ENCODE measurements around the gene MZB1.

DNA sequence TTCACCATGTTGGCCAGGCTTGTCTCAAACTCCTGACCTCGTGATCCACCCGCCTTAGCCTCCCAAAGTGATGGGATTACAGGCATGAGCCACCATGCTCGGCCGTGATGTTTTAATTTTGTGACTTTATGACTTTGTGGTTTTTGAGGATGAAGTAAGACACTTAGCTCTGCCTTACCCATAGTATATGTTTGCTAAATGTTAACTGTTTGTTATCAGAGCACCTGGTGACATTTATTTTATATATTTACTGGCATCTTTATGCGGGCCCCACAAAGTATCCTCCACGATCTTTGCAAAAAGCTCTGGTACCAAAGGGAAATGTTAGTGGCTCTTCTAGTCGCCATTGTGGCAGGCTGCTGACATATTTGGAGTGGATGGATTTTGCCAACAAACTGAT lies 13.3 kb downstream of the MZB1 start:
- TF ChIP-seq SP1 (CRISPR knock-in tag; conservative IDR thresholded peaks at IDR 0.05) (no peak), FOXP1 (CRISPR knock-in tag; IDR thresholded peaks at IDR 0.05; ENCODE audit: borderline replicate concordance) (no peak), ETV6 (CRISPR knock-in tag; IDR thresholded peaks at IDR 0.05) (no peak), TEAD4 (CRISPR knock-in tag; IDR thresholded peaks at IDR 0.05) (no peak), ZNF138 (CRISPR knock-in tag; conservative IDR thresholded peaks at IDR 0.05) (no peak), TP53 (CRISPR knock-in tag; IDR thresholded peaks at IDR 0.05) (no peak)
- TF ChIP-seq, protein P1, sequence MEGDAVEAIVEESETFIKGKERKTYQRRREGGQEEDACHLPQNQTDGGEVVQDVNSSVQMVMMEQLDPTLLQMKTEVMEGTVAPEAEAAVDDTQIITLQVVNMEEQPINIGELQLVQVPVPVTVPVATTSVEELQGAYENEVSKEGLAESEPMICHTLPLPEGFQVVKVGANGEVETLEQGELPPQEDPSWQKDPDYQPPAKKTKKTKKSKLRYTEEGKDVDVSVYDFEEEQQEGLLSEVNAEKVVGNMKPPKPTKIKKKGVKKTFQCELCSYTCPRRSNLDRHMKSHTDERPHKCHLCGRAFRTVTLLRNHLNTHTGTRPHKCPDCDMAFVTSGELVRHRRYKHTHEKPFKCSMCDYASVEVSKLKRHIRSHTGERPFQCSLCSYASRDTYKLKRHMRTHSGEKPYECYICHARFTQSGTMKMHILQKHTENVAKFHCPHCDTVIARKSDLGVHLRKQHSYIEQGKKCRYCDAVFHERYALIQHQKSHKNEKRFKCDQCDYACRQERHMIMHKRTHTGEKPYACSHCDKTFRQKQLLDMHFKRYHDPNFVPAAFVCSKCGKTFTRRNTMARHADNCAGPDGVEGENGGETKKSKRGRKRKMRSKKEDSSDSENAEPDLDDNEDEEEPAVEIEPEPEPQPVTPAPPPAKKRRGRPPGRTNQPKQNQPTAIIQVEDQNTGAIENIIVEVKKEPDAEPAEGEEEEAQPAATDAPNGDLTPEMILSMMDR (IDR thresholded peaks at IDR 0.05), result no peak
- TF ChIP-seq, protein P2, sequence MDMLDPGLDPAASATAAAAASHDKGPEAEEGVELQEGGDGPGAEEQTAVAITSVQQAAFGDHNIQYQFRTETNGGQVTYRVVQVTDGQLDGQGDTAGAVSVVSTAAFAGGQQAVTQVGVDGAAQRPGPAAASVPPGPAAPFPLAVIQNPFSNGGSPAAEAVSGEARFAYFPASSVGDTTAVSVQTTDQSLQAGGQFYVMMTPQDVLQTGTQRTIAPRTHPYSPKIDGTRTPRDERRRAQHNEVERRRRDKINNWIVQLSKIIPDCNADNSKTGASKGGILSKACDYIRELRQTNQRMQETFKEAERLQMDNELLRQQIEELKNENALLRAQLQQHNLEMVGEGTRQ (CRISPR knock-in tag; IDR thresholded peaks at IDR 0.05), result no peak
- TF ChIP-seq, protein P3, sequence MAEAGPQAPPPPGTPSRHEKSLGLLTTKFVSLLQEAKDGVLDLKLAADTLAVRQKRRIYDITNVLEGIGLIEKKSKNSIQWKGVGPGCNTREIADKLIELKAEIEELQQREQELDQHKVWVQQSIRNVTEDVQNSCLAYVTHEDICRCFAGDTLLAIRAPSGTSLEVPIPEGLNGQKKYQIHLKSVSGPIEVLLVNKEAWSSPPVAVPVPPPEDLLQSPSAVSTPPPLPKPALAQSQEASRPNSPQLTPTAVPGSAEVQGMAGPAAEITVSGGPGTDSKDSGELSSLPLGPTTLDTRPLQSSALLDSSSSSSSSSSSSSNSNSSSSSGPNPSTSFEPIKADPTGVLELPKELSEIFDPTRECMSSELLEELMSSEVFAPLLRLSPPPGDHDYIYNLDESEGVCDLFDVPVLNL (CRISPR knock-in tag; IDR thresholded peaks at IDR 0.05; ENCODE audit: borderline replicate concordance, low read depth), result no peak
- TF ChIP-seq, protein P4, sequence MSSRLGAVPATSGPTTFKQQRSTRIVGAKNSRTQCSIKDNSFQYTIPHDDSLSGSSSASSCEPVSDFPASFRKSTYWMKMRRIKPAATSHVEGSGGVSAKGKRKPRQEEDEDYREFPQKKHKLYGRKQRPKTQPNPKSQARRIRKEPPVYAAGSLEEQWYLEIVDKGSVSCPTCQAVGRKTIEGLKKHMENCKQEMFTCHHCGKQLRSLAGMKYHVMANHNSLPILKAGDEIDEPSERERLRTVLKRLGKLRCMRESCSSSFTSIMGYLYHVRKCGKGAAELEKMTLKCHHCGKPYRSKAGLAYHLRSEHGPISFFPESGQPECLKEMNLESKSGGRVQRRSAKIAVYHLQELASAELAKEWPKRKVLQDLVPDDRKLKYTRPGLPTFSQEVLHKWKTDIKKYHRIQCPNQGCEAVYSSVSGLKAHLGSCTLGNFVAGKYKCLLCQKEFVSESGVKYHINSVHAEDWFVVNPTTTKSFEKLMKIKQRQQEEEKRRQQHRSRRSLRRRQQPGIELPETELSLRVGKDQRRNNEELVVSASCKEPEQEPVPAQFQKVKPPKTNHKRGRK (CRISPR knock-in tag; IDR thresholded peaks at IDR 0.05; ENCODE audit: borderline replicate concordance), result no peak
- TF ChIP-seq, protein P5, sequence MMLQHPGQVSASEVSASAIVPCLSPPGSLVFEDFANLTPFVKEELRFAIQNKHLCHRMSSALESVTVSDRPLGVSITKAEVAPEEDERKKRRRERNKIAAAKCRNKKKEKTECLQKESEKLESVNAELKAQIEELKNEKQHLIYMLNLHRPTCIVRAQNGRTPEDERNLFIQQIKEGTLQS (CRISPR knock-in tag; conservative IDR thresholded peaks at IDR 0.05), result no peak

Measured in WTC11 (cell line).